AG09309 (cell line): ENCODE measurements around the gene ACVR1.

Source experiments
- DNase-seq: peaks from one replicate; pipeline ENCODE4 v3.0.0-alpha.2; 2010; ENCODE audit warnings: low read depth
- H3K4me3 ChIP-seq: 2 replicates; pipeline ENCODE4 v1.5.1; 2011; ENCODE audit warnings: mild to moderate bottlenecking, low read depth, low read length, moderate library complexity; ENCODE audit not compliant: control insufficient read depth
- CTCF ChIP-seq: IDR thresholded peaks from 2 replicates; pipeline ENCODE4 v1.5.1; 2011; ENCODE audit warnings: mild to moderate bottlenecking, low read depth, low read length, inconsistent platforms; ENCODE audit not compliant: insufficient read depth, control insufficient read depth; ENCODE audit errors: missing control alignments

The ACVR1 gene

GRCh38 chr2:157897106-157897971 lies 21.2 kb upstream of the ACVR1 start:
- no peak for DNase-seq
- H3K4me3 ChIP-seq: no peak overlapping the region
- TF ChIP-seq CTCF: no peak

DNA sequence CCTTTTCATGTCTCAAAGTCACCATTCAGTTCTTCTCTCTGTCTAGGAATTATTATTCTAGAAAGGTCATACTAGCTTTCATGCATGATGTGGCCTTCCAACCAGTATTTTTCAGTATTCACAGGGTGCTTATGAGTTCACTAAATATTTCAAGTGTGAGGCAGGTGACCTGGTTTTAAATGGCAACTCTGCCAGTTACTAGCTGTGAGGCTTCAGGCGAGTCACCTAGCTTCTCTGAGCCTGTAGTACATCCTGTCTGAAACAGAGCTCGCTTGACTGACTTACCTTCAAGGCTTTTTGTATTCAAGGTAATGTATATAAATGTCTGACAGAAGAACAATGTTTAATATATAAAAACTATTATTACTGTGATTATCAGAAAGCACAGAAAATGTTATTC lies 19.4 kb upstream of the ACVR1 start:
- TF ChIP-seq CTCF: no peak
- DNase-seq: no peak
- H3K4me3 ChIP-seq: peak overlapping the region; percentile 27; the same call in 1 of the 2 replicates

DNA sequence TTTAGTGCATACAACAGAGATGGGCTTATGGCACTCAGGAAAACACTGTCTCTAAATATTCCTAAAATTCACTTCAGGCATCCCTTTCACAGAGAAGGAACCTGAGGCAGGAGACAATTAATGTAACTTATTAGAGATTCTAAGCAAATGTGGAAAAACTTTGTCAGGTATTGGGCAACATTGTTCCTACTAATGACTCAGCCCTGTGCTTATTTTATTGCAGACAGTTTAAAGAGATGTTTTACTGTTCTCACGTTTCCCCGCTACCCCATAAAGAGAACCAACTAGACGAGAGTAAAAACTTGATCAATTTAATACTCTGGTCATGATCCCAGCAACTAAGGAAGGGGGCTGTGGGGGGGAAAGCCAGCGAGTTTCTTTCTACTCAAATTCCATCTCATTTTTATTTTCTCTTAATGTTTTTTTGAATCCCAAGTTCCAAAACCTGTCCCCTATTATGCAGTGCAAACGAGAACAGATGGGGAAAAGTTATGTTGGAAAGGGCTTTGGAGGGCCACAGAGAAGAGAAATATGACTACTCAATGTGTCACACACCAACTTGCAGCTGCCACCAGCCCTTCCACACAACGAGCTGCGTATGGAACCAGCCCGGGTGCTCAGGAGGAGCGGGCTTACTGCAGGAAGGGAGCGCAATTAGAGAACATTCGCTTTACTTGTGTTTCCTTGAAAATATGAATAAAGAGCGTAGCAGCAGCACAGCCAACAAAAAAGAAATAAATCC lies 18.7 kb upstream of the ACVR1 start:
- DNase-seq: peak; percentile 76
- H3K4me3 ChIP-seq: peak overlapping the region; percentile 27
- TF ChIP-seq CTCF: no peak

GRCh38 chr2:157893611-157894010 lies 17.5 kb upstream of the ACVR1 start:
- no peak overlapping the region for H3K4me3 ChIP-seq
- no peak for TF ChIP-seq CTCF
- no peak for DNase-seq

DNA sequence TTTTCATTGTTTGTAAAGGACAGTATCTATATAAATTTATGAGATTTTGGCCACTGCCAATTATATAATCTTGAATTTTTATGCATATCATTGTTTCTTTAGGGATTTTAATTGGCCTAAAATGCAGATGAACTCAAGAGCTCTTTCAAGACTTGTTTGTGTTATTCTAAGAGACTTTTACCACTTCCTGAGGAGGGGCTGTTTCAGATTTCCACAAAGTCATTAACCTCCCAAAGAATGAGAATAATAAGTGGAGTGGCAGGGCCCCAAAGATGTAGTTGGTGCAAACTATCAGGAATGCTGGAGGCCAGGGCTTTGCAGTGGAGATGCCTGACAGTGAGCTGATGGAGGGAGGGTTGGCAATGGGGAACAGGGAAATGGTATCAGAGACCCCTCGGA lies 15.5 kb upstream of the ACVR1 start:
- DNase-seq: no peak
- TF ChIP-seq CTCF: no peak
- no peak overlapping the region for H3K4me3 ChIP-seq

GRCh38 chr2:157890969-157891642 lies 15.0 kb upstream of the ACVR1 start:
- H3K4me3 ChIP-seq: no peak overlapping the region
- no peak for TF ChIP-seq CTCF
- DNase-seq: no peak
